Activated CD4-positive, alpha-beta T cell treated with anti-CD3 and anti-CD28 coated beads, Interleukin-2, amount 10 ng/mL, durations not matched to agents 7 days and 5 days (primary cell): ENCODE measurements around the gene MSTN. TPM values are rescaled to one million over a fixed set of nuclear protein-coding genes. Genes with fewer than 3 reads are reported as not detected.

Source experiments
- CTCF ChIA-PET: fragments of 350-600 bp; sonication (Branson Sonifier 250); formaldehyde crosslinking; loops from one replicate; lab custom pipeline; 2021; ENCODE audit warnings: antibody characterized with exemption; lab: Charles Lee
- POLR2A ChIA-PET: fragments of 350-600 bp; sonication (Branson Sonifier 250); formaldehyde crosslinking; loops from one replicate; lab custom pipeline; 2021; ENCODE audit warnings: antibody characterized with exemption; lab: Charles Lee
- DNase-seq: peaks from one replicate; pipeline ENCODE4 v3.0.0-alpha.2; 2020
- H3K27ac Mint-ChIP-seq: one replicate; pipeline ENCODE4 v1.8.0; 2021; ENCODE audit warnings: mild to moderate bottlenecking, moderate library complexity, mixed read lengths
- H3K27me3 Mint-ChIP-seq: one replicate; pipeline ENCODE4 v1.8.0; 2021; ENCODE audit warnings: mixed read lengths
- H3K36me3 Mint-ChIP-seq: one replicate; pipeline ENCODE4 v1.8.0; 2021; ENCODE audit warnings: low read depth, mixed read lengths
- H3K4me1 Mint-ChIP-seq: one replicate; pipeline ENCODE4 v1.8.0; 2021; ENCODE audit warnings: mixed read lengths
- H3K4me3 Mint-ChIP-seq: one replicate; pipeline ENCODE4 v1.8.0; 2021; ENCODE audit warnings: mild to moderate bottlenecking, moderate library complexity, mixed read lengths
- H3K9me3 Mint-ChIP-seq: one replicate; pipeline ENCODE4 v1.8.0; 2021; ENCODE audit warnings: mixed read lengths
- total RNA-seq, 2 experiments: library from RNA; stranded (reverse); gene quantifications; one replicate each; pipeline ENCODE4 v1.2.3, GENCODE V29; 2021

MSTN gene
- total RNA-seq, result not detected

DNA sequence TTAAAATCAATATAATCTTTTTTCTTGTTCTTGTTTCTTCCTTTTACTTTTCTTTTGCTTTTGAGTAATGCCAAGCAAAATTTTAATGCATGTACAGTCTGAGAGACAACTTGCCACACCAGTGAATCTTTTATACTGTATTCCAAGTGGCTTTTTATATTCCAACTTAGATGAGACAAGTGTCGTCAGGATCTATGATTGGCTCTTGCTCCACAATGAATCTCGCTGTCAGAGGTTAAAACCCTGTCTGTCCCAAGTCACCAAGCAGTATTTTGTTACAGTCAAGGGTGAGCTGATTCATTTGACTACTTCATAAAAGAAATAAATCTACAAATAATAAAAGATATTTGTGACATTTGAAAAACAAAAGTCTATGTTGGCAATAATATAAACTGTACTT, at the start of gene MSTN:
TSS of gene MSTN (minus strand) at position 129 of the 400 bp plus-strand sequence. CDS start 133 bp downstream, outside the sequence.
- Mint-ChIP-seq H3K27me3 (no peaks in the 10 kb centered on the region), H3K36me3 (no peaks in the 10 kb centered on the region), H3K4me3 (no peak within 1 kb of the TSS), H3K27ac (no peak within 1 kb of the TSS), H3K4me1 (no peaks in the 10 kb centered on the region), H3K9me3 (no peaks in the 10 kb centered on the region)
- no peak for DNase-seq
- ChIA-PET CTCF (no interaction called here), POLR2A (no interaction called here)

DNA sequence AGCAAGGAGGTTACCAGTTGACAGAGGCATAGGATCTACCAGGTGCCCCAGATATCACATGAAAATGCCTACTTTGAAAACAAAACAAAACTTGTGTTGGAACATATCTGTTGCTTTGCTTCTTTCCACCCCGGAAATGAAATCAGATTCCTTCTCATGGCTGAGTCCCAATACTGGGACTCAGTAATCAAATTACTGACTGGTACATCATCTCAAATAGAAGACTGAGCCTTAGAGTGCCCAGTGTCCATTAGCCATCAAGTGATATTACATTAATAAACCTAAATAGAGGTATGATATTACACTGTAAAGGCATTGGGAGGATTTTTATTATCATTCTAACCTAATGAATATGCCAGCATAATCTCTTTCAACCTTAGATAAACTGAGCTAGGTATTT, 48.6 kb upstream of the MSTN start:
- CTCF ChIA-PET, result interaction anchor here (0.6 kb wide), 1 partner anchor 1255 kb away, joined by 4 read pairs; no protein-coding TSS in a partner anchor
- H3K36me3 Mint-ChIP-seq, result no peaks in the 10 kb centered on the region
- POLR2A ChIA-PET, result no interaction called here
- H3K4me1 Mint-ChIP-seq, result no peaks in the 10 kb centered on the region
- DNase-seq, result no peak
- peaks cover 4% of the 10 kb centered on the region for H3K27me3 Mint-ChIP-seq
- H3K9me3 Mint-ChIP-seq, result peaks cover 2% of the 10 kb centered on the region
- H3K27ac Mint-ChIP-seq, result no peak overlapping the region
- H3K4me3 Mint-ChIP-seq, result no peak overlapping the region

GRCh38 chr2:190110699-190111098, 48.2 kb upstream of the MSTN start:
- no peaks in the 10 kb centered on the region for H3K4me1 Mint-ChIP-seq
- no peak for DNase-seq
- ChIA-PET CTCF (interaction anchor here (0.6 kb wide), 1 partner anchor 1255 kb away, joined by 4 read pairs; no protein-coding TSS in a partner anchor), POLR2A (no interaction called here)
- peaks cover 5% of the 10 kb centered on the region for H3K27me3 Mint-ChIP-seq
- H3K9me3 Mint-ChIP-seq, result no peaks in the 10 kb centered on the region
- H3K27ac Mint-ChIP-seq, result no peak overlapping the region
- H3K4me3 Mint-ChIP-seq, result no peak overlapping the region
- no peaks in the 10 kb centered on the region for H3K36me3 Mint-ChIP-seq

DNA sequence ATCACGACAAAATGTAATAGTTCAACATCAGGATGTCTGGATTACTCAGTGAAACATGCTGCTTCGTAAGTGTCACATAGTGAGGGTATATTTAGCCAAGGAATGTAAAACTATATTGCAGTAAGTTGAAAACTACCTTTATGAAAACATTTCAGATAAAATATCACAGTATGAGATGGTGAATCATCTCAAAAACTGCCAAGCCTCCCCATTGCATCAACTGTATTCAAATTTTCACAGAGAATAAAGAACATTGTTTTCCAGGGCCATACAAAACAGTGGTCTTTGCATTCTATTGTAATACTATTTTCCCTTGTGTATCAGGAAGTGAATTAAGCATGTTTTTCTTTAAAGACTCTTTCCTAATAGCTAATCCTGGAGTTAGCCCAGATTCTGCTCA, 47.6 kb upstream of the MSTN start:
- DNase-seq, result no peak
- Mint-ChIP-seq H3K4me1 (no peaks in the 10 kb centered on the region), H3K27me3 (peaks cover 10% of the 10 kb centered on the region), H3K9me3 (no peaks in the 10 kb centered on the region), H3K4me3 (no peak overlapping the region), H3K36me3 (no peaks in the 10 kb centered on the region), H3K27ac (no peak overlapping the region)
- CTCF ChIA-PET, result no interaction called here
- POLR2A ChIA-PET, result no interaction called here

GRCh38 chr2:190107409-190107808, 44.9 kb upstream of the MSTN start:
- CTCF ChIA-PET, result no interaction called here
- peaks cover 2% of the 10 kb centered on the region for H3K9me3 Mint-ChIP-seq

DNA sequence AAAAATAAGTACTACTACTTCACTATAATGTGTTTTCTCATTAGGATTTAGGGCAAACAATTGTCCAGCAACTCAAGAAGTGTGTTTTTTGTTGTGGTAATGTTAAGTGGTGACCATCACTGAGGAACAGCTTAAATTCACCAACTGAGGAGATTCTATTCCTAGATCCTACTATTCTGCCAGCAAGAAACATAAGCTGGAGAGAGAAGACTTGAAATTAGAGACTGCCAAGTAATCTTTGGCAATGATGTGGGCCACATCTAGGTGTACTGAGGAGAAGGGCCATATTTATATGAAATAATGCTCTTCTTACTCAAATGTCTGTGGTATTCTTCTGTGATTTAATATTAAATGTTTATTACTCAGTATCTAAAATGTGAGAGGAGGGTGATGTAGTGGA, 44.3 kb upstream of the MSTN start:
- Mint-ChIP-seq H3K36me3 (no peaks in the 10 kb centered on the region), H3K27ac (no peak overlapping the region), H3K9me3 (peaks cover 6% of the 10 kb centered on the region), H3K4me1 (no peaks in the 10 kb centered on the region), H3K4me3 (no peak overlapping the region), H3K27me3 (peaks cover 23% of the 10 kb centered on the region)
- CTCF ChIA-PET, result no interaction called here
- POLR2A ChIA-PET, result no interaction called here
- no peak for DNase-seq

More at GRCh38 chr2:190107409-190107808, 44.9 kb upstream of the MSTN start:
- POLR2A ChIA-PET, result no interaction called here
- peaks cover 17% of the 10 kb centered on the region for H3K27me3 Mint-ChIP-seq
- no peak overlapping the region for H3K4me3 Mint-ChIP-seq
- no peaks in the 10 kb centered on the region for H3K4me1 Mint-ChIP-seq
- H3K27ac Mint-ChIP-seq, result no peak overlapping the region
- DNase-seq, result no peak
- H3K36me3 Mint-ChIP-seq, result no peaks in the 10 kb centered on the region

DNA sequence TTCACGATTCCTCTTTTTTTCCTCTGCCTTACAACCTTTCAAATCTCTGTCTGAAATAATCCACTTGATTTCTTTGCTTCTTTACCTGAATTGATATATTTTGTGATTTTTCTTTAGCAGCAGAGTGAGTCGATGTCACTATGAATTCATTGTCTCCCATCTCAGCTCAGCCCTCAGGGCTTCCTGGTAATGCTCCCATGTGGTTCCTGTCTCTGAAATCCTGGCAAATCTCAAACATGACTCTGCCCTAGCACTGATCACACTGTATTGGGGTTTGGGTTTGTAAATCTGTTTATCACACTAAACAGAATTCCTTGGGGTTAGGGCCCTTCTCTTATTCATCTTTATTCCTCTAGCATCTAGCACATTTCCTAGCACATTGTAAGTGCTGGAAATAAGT, 43.0 kb upstream of the MSTN start:
- Mint-ChIP-seq H3K36me3 (no peaks in the 10 kb centered on the region), H3K4me1 (no peaks in the 10 kb centered on the region), H3K27me3 (peaks cover 23% of the 10 kb centered on the region), H3K27ac (no peak overlapping the region), H3K4me3 (no peak overlapping the region), H3K9me3 (peaks cover 7% of the 10 kb centered on the region)
- ChIA-PET CTCF (no interaction called here), POLR2A (no interaction called here)
- DNase-seq, result no peak

GRCh38 chr2:190103144-190103543, 40.6 kb upstream of the MSTN start:
- H3K4me3 Mint-ChIP-seq, result no peak overlapping the region
- H3K36me3 Mint-ChIP-seq, result no peaks in the 10 kb centered on the region
- peaks cover 7% of the 10 kb centered on the region for H3K9me3 Mint-ChIP-seq
- H3K4me1 Mint-ChIP-seq, result no peaks in the 10 kb centered on the region
- peaks cover 23% of the 10 kb centered on the region for H3K27me3 Mint-ChIP-seq
- H3K27ac Mint-ChIP-seq, result no peak overlapping the region
- ChIA-PET CTCF (no interaction called here), POLR2A (no interaction called here)
- DNase-seq, result no peak

- Mint-ChIP-seq H3K4me3 (no peak overlapping the region), H3K27ac (no peak overlapping the region), H3K9me3 (peaks cover 7% of the 10 kb centered on the region), H3K4me1 (no peaks in the 10 kb centered on the region), H3K27me3 (peaks cover 16% of the 10 kb centered on the region), H3K36me3 (no peaks in the 10 kb centered on the region)
- CTCF ChIA-PET, result no interaction called here
- POLR2A ChIA-PET, result no interaction called here
- no peak for DNase-seq
Measured at GRCh38 chr2:190099890-190100697, 37.6 kb upstream of the MSTN start.

DNA sequence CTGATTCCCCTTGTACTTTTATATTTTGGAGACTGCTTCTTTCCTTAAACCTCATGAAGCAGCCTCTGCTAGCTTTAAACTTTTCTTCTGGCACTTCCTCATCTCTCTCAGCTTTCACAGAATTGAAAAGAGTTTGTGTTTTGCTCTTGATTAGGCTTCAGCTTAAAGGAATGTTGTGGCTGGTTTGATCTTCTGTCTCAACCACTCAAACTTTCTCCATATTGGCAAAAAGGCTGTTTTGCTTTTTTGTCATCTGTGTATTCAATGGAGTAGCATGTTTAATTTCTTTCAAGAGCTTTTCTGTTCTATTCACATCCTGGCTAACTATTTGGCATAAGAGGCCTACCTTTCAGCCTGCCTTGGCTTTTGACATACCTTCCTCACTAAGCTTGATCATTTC, 36.3 kb upstream of the MSTN start:
- CTCF ChIA-PET, result no interaction called here

DNA sequence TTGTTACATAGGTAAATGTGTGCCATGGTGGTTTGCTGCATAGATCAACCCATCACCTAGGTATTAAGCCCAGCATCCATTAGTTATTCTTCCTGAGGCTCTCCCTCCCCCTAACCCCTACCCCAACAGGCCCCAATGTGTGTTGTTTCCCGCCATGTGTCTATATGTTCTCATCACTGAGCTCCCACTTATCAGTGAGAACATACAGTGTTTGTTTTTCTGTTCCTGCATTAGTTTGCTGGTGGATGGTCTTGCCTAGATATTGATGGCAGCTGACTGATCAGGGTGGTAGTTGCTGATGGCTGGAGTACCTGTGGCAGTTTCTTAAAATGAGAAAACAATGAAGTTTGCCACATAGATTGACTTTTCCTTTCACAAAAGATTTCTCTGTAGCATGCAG, 34.6 kb upstream of the MSTN start:
- Mint-ChIP-seq H3K27me3 (peaks cover 5% of the 10 kb centered on the region), H3K4me3 (no peak overlapping the region), H3K27ac (no peak overlapping the region), H3K4me1 (no peaks in the 10 kb centered on the region), H3K9me3 (peaks cover 2% of the 10 kb centered on the region), H3K36me3 (no peaks in the 10 kb centered on the region)
- DNase-seq, result no peak
- ChIA-PET POLR2A (no interaction called here), CTCF (no interaction called here)

More for the DNA sequence above, 36.3 kb upstream of the MSTN start:
- no peak for DNase-seq
- peaks cover 12% of the 10 kb centered on the region for H3K27me3 Mint-ChIP-seq
- POLR2A ChIA-PET, result no interaction called here
- H3K36me3 Mint-ChIP-seq, result no peaks in the 10 kb centered on the region
- peaks cover 7% of the 10 kb centered on the region for H3K9me3 Mint-ChIP-seq
- no peak overlapping the region for H3K4me3 Mint-ChIP-seq
- H3K4me1 Mint-ChIP-seq, result no peaks in the 10 kb centered on the region
- H3K27ac Mint-ChIP-seq, result no peak overlapping the region

- no peaks in the 10 kb centered on the region for H3K27me3 Mint-ChIP-seq
- no peaks in the 10 kb centered on the region for H3K4me1 Mint-ChIP-seq
- no peak overlapping the region for H3K4me3 Mint-ChIP-seq
- POLR2A ChIA-PET, result interaction anchor here (0.6 to 0.7 kb wide), 2 partner anchors 152 to 1131 kb away, joined by 3 read pairs; no protein-coding TSS in a partner anchor
- H3K27ac Mint-ChIP-seq, result no peak overlapping the region
- CTCF ChIA-PET, result no interaction called here
- no peak for DNase-seq
- H3K36me3 Mint-ChIP-seq, result no peaks in the 10 kb centered on the region
- no peaks in the 10 kb centered on the region for H3K9me3 Mint-ChIP-seq
Measured at GRCh38 chr2:190094316-190094871, 31.9 kb upstream of the MSTN start.

DNA sequence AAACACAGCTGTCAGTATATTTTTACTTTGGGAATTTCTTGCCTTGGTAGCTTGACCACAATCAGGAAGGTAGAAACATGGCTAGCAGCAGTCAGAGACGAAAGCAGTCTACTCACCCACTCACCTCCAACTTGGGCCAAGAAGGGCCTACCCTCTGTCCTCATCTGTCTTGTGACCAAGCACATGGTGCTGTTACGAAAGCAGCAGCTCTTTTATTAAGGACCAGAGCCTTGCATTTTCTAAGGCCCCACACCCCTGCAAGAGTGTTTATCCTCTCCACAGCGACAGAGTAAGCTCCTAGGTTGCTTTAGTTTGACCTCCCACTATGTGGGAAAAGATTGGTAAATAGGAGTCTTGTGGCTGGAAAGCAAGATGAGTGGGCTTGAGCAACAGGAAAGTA, 31.3 kb upstream of the MSTN start:
- ChIA-PET CTCF (no interaction called here), POLR2A (interaction anchor here (0.6 kb wide), 1 partner anchor 152 kb away, joined by 3 read pairs; no protein-coding TSS in a partner anchor)
- Mint-ChIP-seq H3K27ac (no peak overlapping the region), H3K4me3 (no peak overlapping the region), H3K36me3 (no peaks in the 10 kb centered on the region), H3K27me3 (no peaks in the 10 kb centered on the region), H3K9me3 (no peaks in the 10 kb centered on the region), H3K4me1 (no peaks in the 10 kb centered on the region)
- DNase-seq, result no peak
